Parathyroid adenoma (tissue), 2 donors: ENCODE measurements around the gene ZFP90.

Experiments
- H2AFZ ChIP-seq: fragments of 300-600 bp; sonication (generic); one replicate; pipeline ENCODE4 v1.7.0; 2017; ENCODE audit warnings: antibody characterized with exemption, mild to moderate bottlenecking
- H3K27ac ChIP-seq: fragments of 300-600 bp; sonication (generic); one replicate; pipeline ENCODE4 v1.7.0; 2017
- H3K27me3 ChIP-seq: fragments of 300-600 bp; sonication (generic); one replicate; pipeline ENCODE4 v1.7.0; 2017; ENCODE audit warnings: low read length; ENCODE audit not compliant: control insufficient read depth, insufficient read depth
- H3K36me3 ChIP-seq: fragments of 300-600 bp; sonication (generic); one replicate; pipeline ENCODE4 v1.7.0; 2017; ENCODE audit warnings: low read length; ENCODE audit not compliant: control insufficient read depth, insufficient read depth
- H3K4me1 ChIP-seq: fragments of 300-600 bp; sonication (generic); one replicate; pipeline ENCODE4 v1.7.0; 2017; ENCODE audit warnings: control low read depth
- H3K4me2 ChIP-seq: fragments of 300-600 bp; sonication (generic); one replicate; pipeline ENCODE4 v1.7.0; 2017; ENCODE audit warnings: low read length
- H3K4me3 ChIP-seq: fragments of 300-600 bp; sonication (generic); one replicate; pipeline ENCODE4 v1.7.0; 2017; ENCODE audit warnings: low read depth, low read length
- H3K79me2 ChIP-seq: fragments of 300-600 bp; sonication (generic); one replicate; pipeline ENCODE4 v1.7.0; 2017; ENCODE audit warnings: control low read depth
- H3K9ac ChIP-seq: fragments of 300-600 bp; sonication (generic); one replicate; pipeline ENCODE4 v1.7.0; 2017; ENCODE audit warnings: mild to moderate bottlenecking
- H3K9me3 ChIP-seq: fragments of 300-600 bp; sonication (generic); one replicate; pipeline ENCODE4 v1.7.0; 2017; ENCODE audit warnings: low read length; ENCODE audit not compliant: control insufficient read depth
- CTCF ChIP-seq: fragments of 300-600 bp; sonication (generic); IDR thresholded peaks from one replicate; pipeline ENCODE4 v1.7.0; 2017; ENCODE audit warnings: antibody characterized with exemption, mild to moderate bottlenecking
- donor health status: primary hyperparathyroidism.

The ZFP90 gene

DNA sequence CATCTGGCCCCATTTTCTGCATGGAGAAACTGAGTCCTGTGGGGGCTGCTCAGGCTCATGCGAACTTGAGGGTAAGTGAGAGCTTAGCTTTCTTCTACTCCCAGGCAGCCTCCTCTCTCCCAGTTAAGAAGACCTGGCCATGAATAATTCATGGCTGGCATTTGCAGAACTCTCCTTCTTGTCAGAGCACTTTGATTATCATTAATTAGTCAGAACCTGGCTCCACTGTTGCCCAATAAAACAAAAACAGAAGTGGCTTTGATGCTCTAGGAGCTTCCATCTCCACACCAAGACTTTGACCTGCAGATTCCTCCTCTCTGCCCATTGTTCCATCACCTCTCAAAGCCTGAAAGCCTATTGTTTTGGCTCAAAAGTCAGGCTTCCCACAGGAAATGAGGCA is 60.5 kb downstream of the ZFP90 start:
- Histone ChIP-seq H3K4me3 (no peak overlapping the region), H3K4me1 (no peaks in the 10 kb centered on the region)
- TF ChIP-seq CTCF: no peak

GRCh38 chr16:68605746-68606145 is 66.7 kb downstream of the ZFP90 start:
- H3K4me1 ChIP-seq: no peaks in the 10 kb centered on the region
- H3K27ac ChIP-seq: no peak overlapping the region
- H2AFZ ChIP-seq: no peak overlapping the region
- no peaks in the 10 kb centered on the region for H3K36me3 ChIP-seq
- H3K9ac ChIP-seq: no peak overlapping the region
- H3K27me3 ChIP-seq: no peaks in the 10 kb centered on the region
- H3K9me3 ChIP-seq: no peaks in the 10 kb centered on the region
- no peaks in the 10 kb centered on the region for H3K79me2 ChIP-seq
- no peak overlapping the region for H3K4me3 ChIP-seq
- no peak overlapping the region for H3K4me2 ChIP-seq
- no peak for TF ChIP-seq CTCF

More for the DNA sequence above, 60.5 kb downstream of the ZFP90 start:
- Histone ChIP-seq H2AFZ (no peak overlapping the region), H3K27me3 (no peaks in the 10 kb centered on the region), H3K79me2 (no peaks in the 10 kb centered on the region), H3K36me3 (no peaks in the 10 kb centered on the region), H3K9me3 (no peaks in the 10 kb centered on the region), H3K27ac (no peak overlapping the region), H3K9ac (no peak overlapping the region), H3K4me2 (no peak overlapping the region)

- Histone ChIP-seq H3K79me2 (no peaks in the 10 kb centered on the region), H3K9ac (no peak overlapping the region), H3K4me1 (no peaks in the 10 kb centered on the region), H2AFZ (no peak overlapping the region), H3K9me3 (no peaks in the 10 kb centered on the region), H3K4me3 (no peak overlapping the region), H3K36me3 (no peaks in the 10 kb centered on the region), H3K4me2 (no peak overlapping the region), H3K27me3 (no peaks in the 10 kb centered on the region), H3K27ac (no peak overlapping the region)
- TF ChIP-seq CTCF: no peak
These were observed 68.4 kb downstream of the ZFP90 start for GRCh38 chr16:68607443-68607842.

GRCh38 chr16:68608330-68608729 is 69.2 kb downstream of the ZFP90 start:
- Histone ChIP-seq H3K27ac (no peak overlapping the region), H3K79me2 (no peaks in the 10 kb centered on the region), H2AFZ (no peak overlapping the region), H3K9me3 (no peaks in the 10 kb centered on the region), H3K4me1 (no peaks in the 10 kb centered on the region), H3K9ac (no peak overlapping the region), H3K4me3 (no peak overlapping the region), H3K4me2 (no peak overlapping the region), H3K27me3 (no peaks in the 10 kb centered on the region), H3K36me3 (no peaks in the 10 kb centered on the region)
- no peak for TF ChIP-seq CTCF

DNA sequence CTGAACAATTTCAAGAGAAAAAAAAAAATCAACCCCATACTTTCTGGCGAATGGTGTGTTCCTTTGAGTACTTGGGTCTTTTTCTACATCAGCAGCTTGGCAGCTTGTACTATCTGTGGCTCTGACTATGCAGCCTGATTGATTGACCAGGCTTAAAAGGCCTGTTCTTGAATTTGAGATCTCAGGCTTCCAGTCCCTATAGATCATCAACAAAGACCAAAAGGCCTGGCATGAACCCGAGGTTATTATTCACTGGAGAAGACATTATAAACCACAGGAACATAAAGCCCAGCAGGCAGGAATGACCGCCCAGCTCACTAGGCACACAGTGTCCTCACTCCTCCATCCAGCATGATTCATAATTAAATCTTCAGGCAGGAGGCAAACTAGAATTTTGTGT is 73.9 kb downstream of the ZFP90 start:
- no peaks in the 10 kb centered on the region for H3K27me3 ChIP-seq
- H3K36me3 ChIP-seq: no peaks in the 10 kb centered on the region
- H3K9ac ChIP-seq: no peak overlapping the region
- no peak for TF ChIP-seq CTCF
- H3K4me3 ChIP-seq: no peak overlapping the region
- peaks cover 3% of the 10 kb centered on the region for H3K9me3 ChIP-seq
- no peaks in the 10 kb centered on the region for H3K79me2 ChIP-seq
- H3K4me1 ChIP-seq: no peaks in the 10 kb centered on the region
- H3K4me2 ChIP-seq: no peak overlapping the region
- no peak overlapping the region for H2AFZ ChIP-seq
- H3K27ac ChIP-seq: no peak overlapping the region
